Kidney epithelial cell (primary cell): ENCODE measurements around the gene SLC6A19. TPM values are rescaled to one million over a fixed set of nuclear protein-coding genes. Genes with fewer than 3 reads are reported as not detected.

Experiments
- DNase-seq: peaks from one replicate; pipeline ENCODE4 v3.0.0-alpha.2; 2010; ENCODE audit warnings: low read depth
- H3K27me3 ChIP-seq: 2 replicates; pipeline ENCODE4 v1.6.0; 2011; ENCODE audit warnings: low read length; ENCODE audit not compliant: control insufficient read depth, insufficient read depth
- H3K36me3 ChIP-seq: 2 replicates; pipeline ENCODE4 v1.5.1; 2011; ENCODE audit warnings: low read length; ENCODE audit not compliant: control insufficient read depth, insufficient read depth
- H3K4me3 ChIP-seq: 2 replicates; pipeline ENCODE4 v1.5.1; 2011; ENCODE audit warnings: low read depth, mild to moderate bottlenecking, control low read depth, low read length
- CTCF ChIP-seq: IDR thresholded peaks from 2 replicates; pipeline ENCODE4 v1.5.1; 2011; ENCODE audit warnings: mild to moderate bottlenecking, moderate library complexity, low read length, control low read depth, inconsistent platforms; ENCODE audit not compliant: insufficient read depth, poor library complexity, severe bottlenecking
- total RNA-seq: library from RNA; depleted of rRNA; stranded (reverse); fragments of >200 nt; gene quantifications from 2 replicates; pipeline ENCODE4 v1.2.3, GENCODE V29; 2015

Gene SLC6A19
- total RNA-seq, 1 donor from 2014 or later: not detected

GRCh38 chr5:1220831-1221230 lies 19.4 kb downstream of the SLC6A19 start:
- no peak for TF ChIP-seq CTCF
- no peak for DNase-seq
- Histone ChIP-seq H3K36me3 (no peaks in the 10 kb centered on the region), H3K27me3 (peaks cover 7% of the 10 kb centered on the region), H3K4me3 (no peak overlapping the region)

- H3K4me3 ChIP-seq: no peak overlapping the region
- H3K27me3 ChIP-seq: peaks cover 15% of the 10 kb centered on the region
- no peak for DNase-seq
- TF ChIP-seq CTCF: no peak
- H3K36me3 ChIP-seq: no peaks in the 10 kb centered on the region
These were observed 20.3 kb downstream of the SLC6A19 start for GRCh38 chr5:1221721-1222120.

- no peak for DNase-seq
- H3K36me3 ChIP-seq: no peaks in the 10 kb centered on the region
- peaks cover 17% of the 10 kb centered on the region for H3K27me3 ChIP-seq
- no peak overlapping the region for H3K4me3 ChIP-seq
- no peak for TF ChIP-seq CTCF
These were observed 20.8 kb downstream of the SLC6A19 start for GRCh38 chr5:1222147-1222546.

- no peak for TF ChIP-seq CTCF
These were observed 21.4 kb downstream of the SLC6A19 start for GRCh38 chr5:1222621-1223277.

GRCh38 chr5:1223278-1223670 lies 21.9 kb downstream of the SLC6A19 start:
- no peak for TF ChIP-seq CTCF
- no peak overlapping the region for H3K4me3 ChIP-seq
- DNase-seq: no peak
- no peaks in the 10 kb centered on the region for H3K36me3 ChIP-seq
- peaks cover 22% of the 10 kb centered on the region for H3K27me3 ChIP-seq

More at GRCh38 chr5:1222621-1223277, 21.4 kb downstream of the SLC6A19 start:
- Histone ChIP-seq H3K4me3 (no peak overlapping the region), H3K27me3 (peaks cover 19% of the 10 kb centered on the region), H3K36me3 (no peaks in the 10 kb centered on the region)
- no peak for DNase-seq

- Histone ChIP-seq H3K36me3 (no peaks in the 10 kb centered on the region), H3K4me3 (no peak overlapping the region), H3K27me3 (peaks cover 28% of the 10 kb centered on the region)
- DNase-seq: no peak
- no peak for TF ChIP-seq CTCF
These were observed 23.2 kb downstream of the SLC6A19 start for GRCh38 chr5:1224631-1225030.
